Spleen (tissue), 11 donors: Measurements from ENCODE around the gene CIB4. TPM values are rescaled to one million over a fixed set of nuclear protein-coding genes. Genes with fewer than 3 reads are reported as not detected.

Experiments used
- DNase-seq: peaks from one replicate; pipeline ENCODE4 v3.0.0-alpha.2; 2020
- H3K27ac ChIP-seq, 8 donors: fragments of 200-600 bp; sonication (generic) in 7 of 8; 1 replicate in 4 of 8; 2 replicates in 4 of 8; pipeline versions ENCODE4 v1.5.0 to v1.8.0; 2016 to 2021; ENCODE audit warnings: inconsistent platforms in 4 of 8, mild to moderate bottlenecking in 4 of 8, moderate library complexity in 1 of 8
- H3K27me3 ChIP-seq, 7 donors: fragments of 200-600 bp; sonication (generic) in 6 of 7; replicated peaks in 1 of 7; 1 replicate in 4 of 7; 2 replicates in 3 of 7; pipeline versions ENCODE4 v1.5.0 to v1.8.0; 2016 to 2021; ENCODE audit warnings: inconsistent platforms in 3 of 7, mild to moderate bottlenecking in 1 of 7
- H3K36me3 ChIP-seq, 6 donors: fragments of 200-600 bp; sonication (generic) in 5 of 6; 1 replicate in 4 of 6; 2 replicates in 2 of 6; pipeline versions ENCODE4 v1.5.0 to v1.8.0; 2016 to 2021; ENCODE audit warnings: inconsistent platforms in 2 of 6
- H3K4me1 ChIP-seq, 6 donors: fragments of 200-600 bp; sonication (generic) in 5 of 6; 1 replicate in 3 of 6; 2 replicates in 3 of 6; pipeline versions ENCODE4 v1.5.0 to v1.8.0; 2016 to 2021; ENCODE audit warnings: inconsistent platforms in 3 of 6
- H3K4me3 ChIP-seq, 8 donors: fragments of 200-600 bp; sonication (generic) in 7 of 8; 1 replicate in 4 of 8; 2 replicates in 4 of 8; pipeline versions ENCODE4 v1.5.0 to v1.8.0; 2016 to 2021; ENCODE audit warnings: inconsistent platforms in 4 of 8, mild to moderate bottlenecking in 4 of 8, moderate library complexity in 2 of 8
- H3K9me3 ChIP-seq, 8 donors: fragments of 200-600 bp; sonication (generic) in 7 of 8; 1 replicate in 4 of 8; 2 replicates in 4 of 8; pipeline versions ENCODE4 v1.5.0 to v1.8.0; 2016 to 2021; ENCODE audit warnings: inconsistent platforms in 4 of 8
- CTCF ChIP-seq, 11 experiments: fragments of 200-600 bp in 7 of 11; fragments of 450-650 bp in 4 of 11; sonication (generic) in 4 of 11; IDR thresholded peaks in 8 of 11; conservative IDR thresholded peaks in 3 of 11; 1 replicate in 7 of 11; 2 replicates in 4 of 11; pipeline versions ENCODE4 v1.4.0 to v1.8.0; 2016 to 2021; ENCODE audit warnings: antibody characterized with exemption in 11 of 11, inconsistent platforms in 4 of 11, mild to moderate bottlenecking in 1 of 11
- POLR2A ChIP-seq, 3 donors: fragments of 450-650 bp; IDR thresholded peaks; one replicate each; pipeline ENCODE4 v1.5.1; 2017; ENCODE audit warnings: antibody characterized with exemption in 3 of 3, mild to moderate bottlenecking in 1 of 3
- POLR2AphosphoS5 ChIP-seq, 3 donors: sonication (generic); formaldehyde crosslinking; IDR thresholded peaks; one replicate each; pipeline ENCODE4 v1.5.1; 2017; ENCODE audit warnings: antibody characterized with exemption in 3 of 3
- WGBS, 5 donors: extraction: QIAGEN DNeasy Blood & Tissue Kit in 3 of 5; methylation state at CpG; one replicate each; pipeline versions ENCODE4 v1.1.5 to v1.1.7; 2013 to 2018; 5-methylcytosine and 5-hydroxymethylcytosine counted together
- intact Hi-C: fragments of 100-400 bp; cut with DNase I; formaldehyde crosslinking; loops from one replicate; pipeline ENCODE4 v1.15.0; 2023; ENCODE audit warnings: low total_unique reads
- polyA plus RNA-seq, 3 donors: library from polyadenylated mRNA; stranded (reverse); fragments of 200-250 nt; gene quantifications; one replicate each; pipeline ENCODE4 v1.2.1, GENCODE V29; 2013
- total RNA-seq, 7 donors: library from RNA; depleted of rRNA in 3 of 7; stranded (reverse); fragments of >200 nt in 3 of 7; fragmentation: NEBNext Ultra II Directional in 4 of 7; extraction: Animal tissue kit (Norgen Biotek cat#: 25700) in 4 of 7; gene quantifications; one replicate each; pipeline versions ENCODE4 v1.1.0 to v1.2.1, GENCODE V29; 2016 to 2021
- donor health status: healthy with polysubstance abuse.
- donor health status: DM: no; HTN: no; CAD: no; lungs with moderate emphysema.
- donor health status: DM: no; HTN: no; CAD: no.
- donor health status: Bipolar disorder and iron deficiency.
- donor health status: healthy.
- donor health status: DM: no; HTN: no; CAD: no.
- donor health status: DM: yes; HTN: yes; CAD: no.

Gene CIB4
- total and polyA plus RNA-seq, 10 donors = not detected

GRCh38 chr2:26605195-26605998, 35.8 kb downstream of the CIB4 start:
- Histone ChIP-seq H3K4me3 (no peak overlapping the region), H3K27me3 (peaks cover 0 to 25% (median 0%) of the 10 kb centered on the region in 7 donors), H3K27ac (peak overlapping the region in 5 of 8 donors; percentile 21 to 54 (median 38)), H3K4me1 (peaks cover 0 to 27% (median 5%) of the 10 kb centered on the region in 6 donors), H3K9me3 (peaks cover 0 to 7% (median 0%) of the 10 kb centered on the region in 8 donors), H3K36me3 (no peaks in the 10 kb centered on the region)
- intact Hi-C loops = no loop called here
- 28 to 32% (median 28%) methylated on average over 13 of the region's 13 CpGs for WGBS, 5 donors
- peak; percentile 48 for DNase-seq
- TF ChIP-seq POLR2AphosphoS5 (IDR thresholded peaks at IDR 0.05) = no peak
- no peak for TF ChIP-seq POLR2A (IDR thresholded peaks at IDR 0.05)
- peak; percentile 50 to 83 (median 73) for TF ChIP-seq CTCF (IDR thresholded peaks at IDR 0.05 in 8 of 11, conservative IDR thresholded peaks at IDR 0.05 in 3 of 11)

GRCh38 chr2:26602575-26602974, 38.6 kb downstream of the CIB4 start:
- WGBS, 5 donors = 79 to 87% (median 80%) methylated on average over 6 of the region's 6 CpGs
- no peak overlapping the region for H3K4me3 ChIP-seq
- intact Hi-C loops = no loop called here
- no peaks in the 10 kb centered on the region for H3K36me3 ChIP-seq
- peaks cover 0 to 7% (median 0%) of the 10 kb centered on the region in 8 donors for H3K9me3 ChIP-seq
- peaks cover 0 to 5% (median 0%) of the 10 kb centered on the region in 6 donors for H3K4me1 ChIP-seq
- no peak for TF ChIP-seq CTCF (IDR thresholded peaks at IDR 0.05 in 8 of 11, conservative IDR thresholded peaks at IDR 0.05 in 3 of 11)
- no peak for TF ChIP-seq POLR2AphosphoS5 (IDR thresholded peaks at IDR 0.05)
- no peak for TF ChIP-seq POLR2A (IDR thresholded peaks at IDR 0.05)
- no peak overlapping the region for H3K27ac ChIP-seq
- H3K27me3 ChIP-seq = peaks cover 0 to 42% (median 6%) of the 10 kb centered on the region in 7 donors
- no peak for DNase-seq

- H3K27me3 ChIP-seq = peaks cover 0 to 52% (median 13%) of the 10 kb centered on the region in 7 donors
- H3K4me3 ChIP-seq = no peak overlapping the region
- H3K9me3 ChIP-seq = peaks cover 0 to 4% (median 0%) of the 10 kb centered on the region in 8 donors
- H3K27ac ChIP-seq = no peak overlapping the region
- 86 to 94% (median 87%) methylated on average over 2 of the region's 2 CpGs for WGBS, 5 donors
- intact Hi-C loops = no loop called here
- no peaks in the 10 kb centered on the region for H3K4me1 ChIP-seq
- H3K36me3 ChIP-seq = no peaks in the 10 kb centered on the region
- no peak for DNase-seq
- TF ChIP-seq CTCF (IDR thresholded peaks at IDR 0.05 in 8 of 11, conservative IDR thresholded peaks at IDR 0.05 in 3 of 11) (no peak), POLR2A (IDR thresholded peaks at IDR 0.05) (no peak), POLR2AphosphoS5 (IDR thresholded peaks at IDR 0.05) (no peak)
These were observed 41.8 kb downstream of the CIB4 start for GRCh38 chr2:26599387-26599786.

- Histone ChIP-seq H3K4me3 (no peak overlapping the region), H3K9me3 (peaks cover 0 to under 1% (median 0%) of the 10 kb centered on the region in 8 donors), H3K36me3 (no peaks in the 10 kb centered on the region), H3K27ac (no peak overlapping the region), H3K27me3 (peaks cover 0 to 56% (median 13%) of the 10 kb centered on the region in 7 donors), H3K4me1 (no peaks in the 10 kb centered on the region)
- TF ChIP-seq POLR2A (IDR thresholded peaks at IDR 0.05) = no peak
- no peak for TF ChIP-seq POLR2AphosphoS5 (IDR thresholded peaks at IDR 0.05)
- TF ChIP-seq CTCF (IDR thresholded peaks at IDR 0.05 in 8 of 11, conservative IDR thresholded peaks at IDR 0.05 in 3 of 11) = no peak
- DNase-seq = no peak
- intact Hi-C loops = no loop called here
- WGBS, 5 donors = 31 to 43% (median 35%) methylated on average over 4 of the region's 4 CpGs
These were observed 42.2 kb downstream of the CIB4 start for GRCh38 chr2:26598996-26599373.
